HG02678 (cell line): ENCODE measurements around the gene EDIL3.
"Not testable (repeated sequence)": the region's sequence is repeated elsewhere in the genome, so short reads cannot be mapped to it uniquely, and the experiment has no call there.

Experiments used
- ATAC-seq: cut with Tn5 transposase; IDR thresholded peaks from one replicate; pipeline ENCODE4 v1.9.1; 2021; ENCODE audit warnings: mild to moderate bottlenecking, moderate library complexity; ENCODE audit not compliant: unreplicated experiment

Gene EDIL3

DNA sequence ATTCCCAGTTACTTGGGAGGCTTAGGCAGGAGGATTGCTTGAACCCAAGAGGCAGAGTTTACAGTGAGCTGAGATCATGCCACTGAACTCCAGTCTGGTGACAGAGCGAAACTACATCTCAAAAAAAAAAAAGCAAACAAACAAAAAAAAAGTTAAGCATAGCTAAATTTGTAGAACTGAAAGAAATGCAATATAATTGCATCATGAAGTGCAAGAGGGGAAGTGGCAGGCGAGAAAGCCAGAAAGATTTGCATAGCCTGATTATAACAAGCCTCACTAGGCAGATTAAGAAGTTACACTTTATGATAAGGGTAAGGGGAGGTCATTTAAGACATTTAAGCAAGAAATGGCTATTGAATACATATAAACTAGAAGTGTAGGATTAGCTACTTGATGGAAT, 187.1 kb downstream of the EDIL3 start:
- peak; percentile 53 for ATAC-seq

DNA sequence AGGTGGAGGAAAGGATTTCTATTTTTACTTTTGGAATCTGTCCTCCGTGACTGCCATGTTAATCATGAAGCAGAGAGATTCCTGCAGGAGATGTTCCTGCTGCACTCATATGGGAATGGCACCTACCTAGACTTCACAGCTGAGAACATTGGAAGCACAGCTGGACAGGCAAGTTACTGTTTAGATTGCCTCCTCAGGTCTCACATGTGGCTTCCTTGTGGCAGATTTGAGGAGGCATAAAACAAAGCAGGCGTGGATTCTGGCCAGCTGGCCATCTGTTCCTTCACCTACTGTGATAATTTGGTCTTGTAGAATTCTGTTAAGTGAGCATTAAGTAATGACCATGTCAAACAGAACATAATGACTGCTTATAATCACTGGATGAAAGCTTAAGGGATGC, 193.4 kb downstream of the EDIL3 start:
- no peak for ATAC-seq

DNA sequence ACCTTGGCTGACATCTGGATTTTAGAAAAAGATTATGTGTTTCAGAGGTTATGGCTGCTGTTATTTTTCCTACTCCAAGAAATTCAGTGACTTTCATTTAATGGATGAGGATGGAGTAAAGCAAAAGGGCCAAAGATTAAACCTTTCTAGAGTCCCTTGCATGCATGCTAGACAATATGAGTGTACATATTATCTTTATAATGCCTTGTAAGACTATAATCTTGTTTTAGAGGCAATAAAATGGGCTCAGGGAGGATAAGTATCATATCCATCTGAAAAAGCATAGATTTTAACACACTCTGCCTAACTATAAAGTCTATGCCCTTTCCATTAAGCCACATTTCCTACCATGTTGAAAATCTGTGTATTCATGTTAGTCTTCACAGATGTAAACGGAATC, 199.8 kb downstream of the EDIL3 start:
- no peak for ATAC-seq

DNA sequence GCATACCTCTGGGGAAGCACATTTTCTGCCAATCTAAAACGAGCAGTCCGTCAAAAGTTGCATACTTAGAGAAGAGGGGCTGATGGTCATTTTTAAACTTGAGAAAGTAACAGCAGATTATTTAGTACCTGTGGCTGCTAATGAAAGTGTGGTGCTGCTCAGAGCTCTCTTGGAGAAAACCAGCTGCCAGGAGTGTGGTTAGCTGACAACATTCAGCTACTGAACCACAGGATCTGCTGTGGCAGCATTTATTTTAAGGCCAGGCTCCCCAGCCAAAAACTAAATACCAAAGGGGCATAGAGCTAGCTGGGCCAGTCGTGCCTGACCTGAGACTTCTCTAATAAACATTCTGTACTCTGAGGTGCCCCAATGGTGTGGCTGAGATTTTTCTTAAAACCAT, 203.6 kb downstream of the EDIL3 start:
- ATAC-seq, result no peak

DNA sequence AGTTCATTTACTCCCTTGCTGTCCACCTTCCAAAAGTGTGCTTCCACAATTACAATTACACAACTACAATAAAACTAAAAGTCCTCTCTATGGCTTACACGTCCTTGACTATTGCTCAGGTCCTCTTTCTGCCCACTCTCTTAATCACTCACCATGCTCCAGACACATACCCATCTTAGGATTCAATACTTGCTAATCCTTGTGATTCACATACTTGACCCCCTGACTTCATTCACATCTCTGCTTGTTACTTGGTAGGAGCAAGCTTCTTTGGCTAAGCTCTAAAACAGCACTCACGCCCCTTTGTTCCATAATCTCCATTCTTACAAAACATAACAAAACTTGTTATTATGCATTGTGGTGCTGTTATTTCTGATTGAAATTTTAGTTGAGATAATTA, 215.8 kb downstream of the EDIL3 start:
- no peak for ATAC-seq

DNA sequence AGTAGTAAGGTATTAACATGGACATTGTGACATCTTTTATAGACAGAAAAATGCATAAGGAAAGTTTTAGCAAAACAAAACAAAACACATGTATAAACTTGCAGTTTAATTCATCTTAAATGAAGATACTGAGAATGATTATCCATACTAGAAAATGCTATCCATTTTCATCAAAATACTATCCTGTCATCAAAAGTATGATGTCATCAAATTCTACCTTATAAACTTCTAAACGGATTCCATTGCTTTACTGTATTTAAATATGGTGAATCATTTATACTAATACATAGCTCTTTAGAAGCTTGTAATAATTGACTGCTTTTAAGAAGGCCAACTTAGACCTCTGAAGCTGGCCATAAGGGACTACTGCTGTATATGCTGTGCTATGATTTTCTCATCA, 221.0 kb downstream of the EDIL3 start:
- no peak for ATAC-seq

DNA sequence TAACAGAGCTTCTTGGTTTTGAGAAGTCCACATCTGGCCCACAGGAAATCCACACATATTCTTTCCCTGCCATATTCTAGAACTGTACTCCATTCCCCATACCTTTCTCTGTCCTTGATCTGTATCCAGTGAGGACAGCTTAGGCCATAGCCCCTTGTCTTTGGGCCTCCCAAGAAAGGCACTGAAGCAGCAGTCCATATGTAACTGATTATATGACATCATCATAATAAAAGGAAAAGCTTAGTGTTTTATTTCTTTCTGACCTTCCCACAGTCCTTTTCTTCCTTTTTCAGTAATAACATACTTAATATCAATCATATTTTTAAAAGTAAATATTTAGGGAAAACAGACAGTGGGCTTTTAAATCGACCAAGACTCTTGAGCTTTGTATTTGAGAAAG, 222.0 kb downstream of the EDIL3 start:
- ATAC-seq, result no peak

DNA sequence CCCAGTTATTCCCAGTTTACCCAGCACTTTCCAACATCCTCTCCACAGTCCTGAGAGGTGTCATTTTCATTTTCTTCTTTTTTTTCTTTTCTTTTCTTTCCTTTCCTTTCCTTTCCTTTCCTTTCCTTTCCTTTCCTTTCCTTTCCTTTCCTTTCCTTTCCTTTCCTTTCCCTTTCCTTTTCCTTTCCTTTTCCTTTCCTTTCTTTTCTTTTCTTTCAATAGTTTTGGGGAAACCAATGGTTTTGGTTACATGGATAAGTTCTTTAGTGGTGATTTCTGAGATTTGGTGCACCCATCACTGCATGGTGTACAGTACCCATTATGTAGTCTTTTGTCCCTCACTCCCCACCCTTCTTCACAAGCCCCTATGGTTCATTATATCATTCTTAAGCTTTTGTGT, 224.0 kb downstream of the EDIL3 start:
- ATAC-seq, result not testable (repeated sequence)

DNA sequence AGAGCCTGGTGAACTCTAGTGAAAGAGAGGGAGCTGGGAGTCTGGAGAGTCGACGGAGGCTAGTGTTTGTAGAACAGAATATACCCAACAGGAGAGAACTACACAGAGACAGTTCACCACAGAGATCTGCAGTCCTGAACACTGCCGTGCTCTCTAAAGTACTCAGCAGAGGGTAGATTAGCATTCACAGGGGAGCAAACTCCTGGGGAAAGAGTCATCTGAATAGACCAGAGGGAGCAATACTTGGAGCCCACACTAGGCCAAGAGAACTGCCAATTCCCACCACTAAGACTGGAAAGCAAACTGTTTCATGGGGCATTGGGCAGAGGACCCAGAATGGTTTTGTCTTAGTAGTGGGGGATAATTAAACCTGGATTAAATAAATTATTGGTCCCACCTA, 235.6 kb downstream of the EDIL3 start:
- no peak for ATAC-seq

DNA sequence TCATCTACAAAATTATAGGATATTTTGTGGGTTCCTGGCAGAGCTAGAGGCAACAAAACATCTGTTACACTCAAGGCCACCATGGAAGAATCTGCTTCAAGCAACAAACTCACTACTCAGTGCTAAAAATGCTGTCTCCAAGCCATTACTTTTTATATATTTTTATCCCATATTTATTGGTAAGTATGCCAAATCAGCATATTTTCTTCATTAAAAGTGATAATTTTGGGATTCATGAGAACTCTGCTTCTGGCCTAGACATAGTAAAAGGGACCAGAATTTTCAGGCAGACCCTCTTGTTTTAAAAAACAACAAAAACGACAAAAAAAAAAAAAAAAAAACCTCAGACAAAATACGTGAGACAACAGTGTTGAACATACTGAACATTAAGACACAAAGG, 236.0 kb downstream of the EDIL3 start:
- no peak for ATAC-seq

DNA sequence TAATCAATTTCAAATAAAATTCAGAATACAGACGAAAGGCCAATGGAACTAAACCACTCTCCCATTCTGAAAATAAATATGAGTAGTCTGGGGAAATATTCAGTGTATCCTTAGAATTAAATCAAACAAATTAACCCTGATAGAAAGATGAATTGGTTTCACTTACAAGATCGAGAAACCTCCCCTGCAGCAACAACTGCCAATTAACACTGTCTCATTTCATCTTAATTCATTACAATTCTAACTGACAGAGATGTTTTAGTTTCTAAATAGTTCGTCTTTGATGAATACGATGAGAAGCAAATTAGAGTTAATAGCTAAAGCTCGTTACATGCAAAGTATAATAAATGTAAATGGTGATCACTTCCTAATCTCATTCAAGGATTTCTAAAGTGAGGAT, 247.1 kb downstream of the EDIL3 start:
- no peak for ATAC-seq

DNA sequence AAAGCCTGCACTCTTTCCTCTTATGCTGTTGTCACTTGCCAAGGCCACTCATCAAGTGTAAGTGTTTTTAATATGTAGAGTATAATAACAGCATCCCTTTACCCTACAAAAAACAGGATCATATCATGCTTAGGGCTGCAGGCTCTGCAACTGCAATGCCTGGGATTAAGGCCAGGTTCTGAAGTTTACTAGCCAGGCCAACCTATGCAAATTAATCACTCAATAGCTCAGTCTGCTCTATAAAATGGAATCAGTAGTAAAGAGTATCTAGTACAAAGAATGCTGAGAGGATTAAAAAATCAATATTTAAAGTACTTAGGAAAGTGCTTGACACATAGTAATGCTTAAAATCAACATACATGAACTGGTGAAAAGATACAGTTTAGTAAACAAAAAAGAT, 253.3 kb downstream of the EDIL3 start:
- no peak for ATAC-seq

DNA sequence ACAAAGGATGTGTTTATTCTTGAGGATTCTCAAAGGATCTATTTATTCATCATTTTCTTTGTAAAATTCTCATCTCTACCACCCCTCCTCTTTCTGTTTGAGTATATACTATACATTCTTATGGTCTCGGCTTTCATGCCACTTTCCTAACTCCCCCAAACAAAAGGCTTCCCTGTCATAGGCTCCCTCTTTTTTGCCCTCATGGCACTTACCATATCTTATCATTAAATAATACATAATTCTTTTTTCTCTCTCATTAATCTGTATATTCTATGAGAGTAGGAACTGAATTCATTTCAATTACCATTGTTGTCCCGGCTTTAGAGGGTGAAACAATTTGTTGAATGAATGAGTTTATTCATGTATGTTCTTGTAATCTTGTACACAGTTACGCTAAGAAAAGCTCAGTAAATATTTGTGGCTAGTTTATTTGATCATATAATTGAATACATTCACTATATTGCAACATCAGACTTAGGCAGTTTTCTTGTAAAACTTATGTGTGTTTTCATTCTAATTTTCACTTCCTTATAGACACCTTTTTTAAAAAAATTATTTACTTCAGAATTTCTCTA, 254.6 kb downstream of the EDIL3 start:
- ATAC-seq, result no peak

DNA sequence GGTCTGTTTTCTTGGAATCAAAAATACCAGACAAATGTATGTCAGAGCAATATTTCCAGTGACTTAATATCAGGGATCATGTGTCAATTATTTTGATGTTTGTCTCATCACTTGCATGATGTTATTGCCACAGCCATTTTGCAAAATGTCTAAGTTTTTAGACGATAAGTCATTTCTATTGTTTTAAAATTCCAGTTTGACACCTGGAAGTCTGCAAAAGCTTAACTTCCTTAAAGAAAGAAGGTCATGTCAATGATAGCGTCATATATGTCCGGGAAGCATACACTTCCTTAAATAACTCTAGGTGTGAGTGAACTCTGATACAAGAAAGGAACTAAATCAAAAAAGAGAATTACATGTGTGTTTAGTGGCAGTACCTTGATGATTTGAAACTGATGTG, 259.5 kb downstream of the EDIL3 start:
- ATAC-seq, result no peak

DNA sequence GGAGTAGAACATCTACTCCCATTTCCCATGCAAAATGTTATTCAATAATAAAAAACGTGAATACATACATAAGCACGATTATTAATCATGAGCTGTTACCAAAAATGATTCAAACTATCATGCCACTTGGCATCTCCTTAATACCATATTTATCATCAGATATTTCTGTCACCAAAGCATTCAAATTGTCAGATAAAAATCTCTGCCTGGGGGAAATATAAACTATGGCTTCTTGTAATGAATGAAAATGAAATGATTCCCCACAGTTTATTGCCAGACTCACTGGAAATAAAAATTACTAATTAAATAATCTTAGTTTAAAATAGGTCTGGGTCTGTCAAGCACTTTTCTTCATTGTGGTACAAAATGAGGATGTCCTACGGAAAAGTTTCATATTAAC, 265.4 kb downstream of the EDIL3 start:
- ATAC-seq, result no peak

DNA sequence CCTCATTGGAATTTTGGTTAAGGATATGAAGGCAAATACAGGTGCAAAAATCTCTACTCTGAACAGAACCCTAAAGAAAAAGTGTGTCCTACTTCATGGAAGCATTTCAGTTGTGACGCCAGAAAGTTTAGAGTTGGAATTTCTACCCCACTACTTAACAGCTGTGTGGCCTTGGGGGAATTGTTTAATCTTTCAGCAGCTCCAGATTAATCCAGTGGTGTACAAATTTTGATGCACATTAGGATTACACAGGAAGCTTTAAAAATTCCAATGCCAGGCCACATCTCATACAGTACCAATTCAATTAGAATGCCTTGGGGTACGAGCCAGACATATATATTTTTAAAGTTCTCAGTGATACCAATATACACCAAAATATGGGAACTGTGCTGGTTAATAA, 266.1 kb downstream of the EDIL3 start:
- no peak for ATAC-seq

DNA sequence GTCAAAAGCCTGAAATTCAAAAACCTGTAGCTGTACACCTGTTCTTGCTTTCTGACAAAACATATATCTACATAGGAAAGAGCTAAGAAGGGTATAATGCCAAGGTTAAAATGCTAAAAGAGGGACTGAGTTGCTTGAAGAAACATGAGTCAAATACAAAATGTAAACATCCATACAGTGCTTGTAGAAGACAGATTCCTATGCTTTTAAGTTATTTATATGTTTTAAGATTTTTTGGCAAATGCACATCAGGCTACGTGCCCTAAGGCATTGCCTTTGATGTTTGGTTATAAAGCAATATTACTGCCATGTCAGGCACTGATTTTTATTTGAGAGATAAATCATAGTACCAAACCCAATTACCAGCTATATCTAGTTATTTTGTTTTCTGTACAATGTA, 269.0 kb downstream of the EDIL3 start:
- ATAC-seq, result no peak

DNA sequence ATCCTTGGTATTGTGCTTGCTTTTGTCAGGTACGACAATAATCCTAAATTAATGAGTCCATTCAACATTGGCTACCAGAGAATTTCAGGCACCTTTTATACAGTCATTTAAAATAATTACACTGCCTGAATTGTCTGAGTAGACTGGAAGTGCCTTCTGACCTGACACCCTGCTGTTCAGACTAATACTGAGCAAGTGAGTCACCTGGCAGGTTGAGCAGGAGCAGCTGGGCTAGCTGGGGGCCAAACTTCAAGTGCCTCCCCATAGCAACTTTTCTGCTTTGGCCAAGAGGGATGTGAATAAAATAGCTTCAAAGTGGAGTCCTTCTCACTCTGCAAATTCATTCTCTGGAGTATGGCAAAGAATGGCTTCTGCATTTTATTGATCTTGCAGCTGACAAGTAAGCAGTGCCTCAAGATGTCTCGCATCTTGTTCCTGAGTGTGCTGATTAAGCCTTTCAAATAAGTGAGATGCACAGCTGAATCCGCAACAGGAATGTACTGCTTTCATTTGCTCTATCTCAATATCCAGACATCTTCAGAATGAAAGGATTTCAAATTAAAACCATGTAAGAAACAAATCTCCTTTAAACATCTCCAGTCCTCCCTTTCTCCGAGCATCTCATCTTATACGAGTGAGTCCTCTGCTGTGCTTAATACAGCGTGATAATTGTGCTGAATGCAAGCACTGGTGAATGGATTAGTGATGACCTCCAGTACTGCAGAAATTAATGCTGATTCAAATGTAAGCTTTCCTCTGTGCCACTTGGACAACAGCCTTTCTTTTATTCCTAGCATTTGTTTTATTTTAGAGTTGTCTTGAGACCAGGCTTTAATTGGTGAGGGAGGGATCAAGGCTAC, 271.2 kb downstream of the EDIL3 start:
- no peak for ATAC-seq

DNA sequence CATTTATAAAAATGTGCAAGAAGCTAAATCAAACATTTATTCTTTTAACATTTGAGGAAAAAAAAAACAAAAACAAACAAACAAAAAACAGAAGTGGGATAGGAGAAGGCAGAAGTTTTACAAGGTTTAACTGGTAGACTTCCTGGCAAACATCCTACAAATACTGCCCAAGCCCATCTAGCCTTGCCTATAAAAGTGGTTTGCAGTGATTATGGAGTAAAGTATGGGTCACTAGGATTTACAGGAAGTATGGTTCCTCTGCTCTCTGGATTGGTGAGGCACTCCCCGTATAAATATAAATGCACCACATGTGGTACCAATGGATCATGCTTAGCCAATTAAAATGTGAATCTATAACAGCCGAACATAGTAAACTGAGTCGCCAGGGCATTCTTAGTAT, 291.9 kb downstream of the EDIL3 start:
- ATAC-seq, result no peak

DNA sequence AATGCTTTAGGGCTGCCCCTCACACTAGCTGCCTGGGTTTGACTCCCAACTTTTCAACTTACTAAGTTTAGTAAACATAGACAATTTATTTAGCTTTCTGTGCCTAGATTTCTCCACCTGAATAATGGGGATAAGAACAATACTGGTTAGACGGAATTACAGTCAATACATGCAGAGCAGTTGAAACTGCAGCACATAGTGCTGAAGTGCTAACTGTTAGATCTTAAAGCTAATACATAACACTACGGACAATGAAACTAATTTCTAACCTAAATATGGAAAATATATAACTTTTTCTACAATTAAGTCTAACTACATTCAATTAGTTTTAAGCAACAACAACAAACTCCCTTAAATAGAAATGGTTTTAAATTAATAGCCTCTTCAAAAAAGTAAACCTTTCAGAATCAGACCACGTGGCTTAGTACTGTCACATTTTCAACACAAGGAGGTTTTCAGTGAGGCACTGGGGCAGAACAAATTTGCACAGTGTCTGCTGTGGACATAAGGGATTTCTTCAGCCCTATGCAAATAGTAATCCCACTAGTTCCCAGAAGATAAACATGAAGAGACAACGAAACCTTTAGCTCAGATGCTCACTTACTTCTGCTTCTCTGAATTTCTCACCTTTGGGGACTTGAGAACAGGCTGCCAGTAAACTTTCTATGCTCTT, 293.4 kb downstream of the EDIL3 start:
- no peak for ATAC-seq

DNA sequence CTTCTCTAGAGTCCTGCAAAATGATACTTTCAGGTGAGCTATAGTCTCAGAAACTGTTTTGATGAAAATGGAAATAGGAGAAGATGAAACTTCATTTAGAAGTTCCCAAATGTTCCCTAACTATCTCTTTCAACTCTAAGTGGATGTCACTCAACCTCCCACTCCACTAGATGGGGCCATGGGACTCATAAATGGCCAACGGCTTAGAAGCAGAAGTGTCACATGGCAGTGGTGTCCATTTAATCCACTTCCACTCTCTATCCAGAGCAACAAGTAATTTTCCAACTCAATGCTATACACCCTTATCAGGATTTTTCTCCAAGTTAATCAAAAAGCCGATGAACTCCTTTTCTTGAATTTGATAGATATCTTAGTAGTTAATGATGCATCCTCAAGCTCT, 295.7 kb downstream of the EDIL3 start:
- peak; percentile 44 for ATAC-seq

DNA sequence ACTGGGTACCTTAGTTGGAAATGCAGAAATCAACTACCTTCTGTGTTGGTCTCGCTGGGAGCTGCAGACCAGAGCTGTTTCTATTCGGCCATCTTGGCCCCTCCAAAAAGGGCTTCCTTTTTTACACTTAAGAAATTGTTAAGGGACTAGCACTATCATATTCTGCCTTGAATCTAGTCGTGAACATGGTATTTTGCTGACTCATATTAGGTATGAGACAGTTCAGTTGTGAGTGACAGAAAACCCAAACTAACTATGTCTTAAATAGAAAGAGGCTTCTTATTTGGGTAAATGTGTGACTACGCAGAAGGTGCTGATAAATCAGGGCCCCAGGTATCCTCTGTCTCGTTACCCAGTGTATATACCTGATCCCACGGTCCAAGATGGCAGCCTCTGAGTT, 298.2 kb downstream of the EDIL3 start:
- no peak for ATAC-seq
